HG03432 (cell line): Measurements from ENCODE around the gene NAA25.

Experiments used
- ATAC-seq: cut with Tn5 transposase; IDR thresholded peaks from one replicate; pipeline ENCODE4 v1.9.1; 2021; ENCODE audit warnings: mild to moderate bottlenecking, moderate library complexity; ENCODE audit not compliant: unreplicated experiment

The NAA25 gene

DNA sequence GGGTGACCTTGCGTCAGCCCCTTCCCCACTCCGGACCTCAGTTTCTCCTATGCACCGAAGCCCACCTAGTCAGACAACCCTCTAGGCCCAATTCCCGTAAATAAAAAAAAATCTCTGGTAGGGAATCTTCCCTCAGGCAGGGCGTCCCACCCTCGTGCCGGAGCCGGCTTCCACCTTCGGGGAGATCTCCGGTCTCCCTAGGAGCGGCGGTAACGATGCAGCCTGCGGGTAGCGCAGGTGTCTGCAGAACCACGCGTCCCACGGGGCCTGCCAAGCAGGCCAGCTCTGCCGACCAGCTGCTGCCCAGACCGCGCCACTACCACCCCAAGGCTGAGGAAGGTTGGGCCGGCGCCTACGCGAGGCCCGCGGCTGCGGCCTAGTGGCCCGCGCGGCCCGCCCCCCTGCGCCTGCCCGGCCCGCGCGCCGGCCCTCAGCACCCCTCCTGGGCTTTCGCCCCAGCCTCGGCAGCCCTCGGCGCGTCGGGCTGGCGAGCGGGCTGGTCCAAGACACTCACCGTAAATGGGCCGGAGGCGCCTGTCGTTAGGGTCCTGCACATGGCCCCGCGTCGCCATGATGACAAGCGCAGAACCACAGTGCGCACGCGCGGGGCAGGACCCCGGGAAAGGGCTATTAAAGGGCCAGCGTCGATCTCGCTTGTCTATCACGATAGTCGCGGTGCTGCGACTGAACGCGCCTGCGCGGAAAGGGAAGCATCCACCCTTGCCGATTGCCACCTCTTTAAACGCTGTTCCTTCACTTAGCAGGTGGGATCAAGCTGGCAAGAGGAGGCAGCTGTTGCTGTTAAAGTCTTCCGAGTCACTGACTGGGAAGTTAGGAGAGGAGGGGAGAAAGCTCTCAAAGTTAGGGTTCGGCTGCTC is at the start of gene NAA25:
Gene NAA25 (minus strand): TSS at position 582 of the 878 bp plus-strand sequence. CDS start 10 bp downstream, at position 572.
- peak; percentile 81 for ATAC-seq

DNA sequence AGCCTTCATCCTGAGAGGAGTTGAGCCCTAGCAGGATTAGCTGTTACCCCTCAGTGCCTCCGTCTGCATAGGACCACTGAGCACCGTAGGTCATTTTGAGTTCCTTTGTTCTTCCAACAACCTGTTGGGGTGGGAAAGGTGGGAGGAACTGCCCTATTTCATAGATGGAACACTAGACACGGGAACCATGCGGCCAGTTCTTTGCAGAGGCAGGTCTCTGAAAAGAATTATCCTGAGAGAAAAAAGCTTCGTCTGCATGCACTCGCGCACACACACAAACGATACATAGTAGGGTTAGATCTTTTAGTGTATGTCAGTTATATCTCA is 45.3 kb upstream of the NAA25 start:
- no peak for ATAC-seq

GRCh38 chr12:112153181-112153892 is 44.8 kb upstream of the NAA25 start:
- no peak for ATAC-seq

- ATAC-seq: no peak
These were observed 43.4 kb upstream of the NAA25 start for GRCh38 chr12:112151766-112152541.

GRCh38 chr12:112149596-112149995 is 41.0 kb upstream of the NAA25 start:
- ATAC-seq: no peak

- ATAC-seq: no peak
These were observed 39.5 kb upstream of the NAA25 start for GRCh38 chr12:112148031-112148513.

GRCh38 chr12:112146123-112146522 is 37.5 kb upstream of the NAA25 start:
- ATAC-seq: no peak

- ATAC-seq: no peak
These were observed 32.1 kb upstream of the NAA25 start for GRCh38 chr12:112140728-112141127.

- ATAC-seq: no peak
These were observed 26.1 kb upstream of the NAA25 start for GRCh38 chr12:112134731-112135130.

DNA sequence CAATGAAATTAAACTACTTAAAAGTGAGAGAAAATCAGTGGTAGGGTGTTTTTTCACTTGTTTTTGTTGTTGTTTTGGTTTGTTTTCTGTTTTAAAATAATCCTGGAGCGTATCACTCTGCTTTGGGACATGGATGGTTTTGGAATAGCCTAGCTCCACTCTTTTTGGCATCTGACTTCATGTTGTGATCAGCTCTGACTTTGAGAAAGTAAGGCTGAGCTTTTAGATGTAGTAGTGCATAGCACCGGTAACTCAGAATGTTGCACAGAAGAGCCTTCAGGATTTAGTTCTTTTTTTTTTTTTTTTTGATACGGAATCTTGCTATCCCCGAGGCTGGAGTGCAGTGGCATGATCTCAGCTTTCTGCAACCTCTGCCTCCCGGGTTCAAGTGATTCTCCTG is 24.8 kb upstream of the NAA25 start:
- ATAC-seq: no peak

GRCh38 chr12:112131686-112132085 is 23.1 kb upstream of the NAA25 start:
- no peak for ATAC-seq

DNA sequence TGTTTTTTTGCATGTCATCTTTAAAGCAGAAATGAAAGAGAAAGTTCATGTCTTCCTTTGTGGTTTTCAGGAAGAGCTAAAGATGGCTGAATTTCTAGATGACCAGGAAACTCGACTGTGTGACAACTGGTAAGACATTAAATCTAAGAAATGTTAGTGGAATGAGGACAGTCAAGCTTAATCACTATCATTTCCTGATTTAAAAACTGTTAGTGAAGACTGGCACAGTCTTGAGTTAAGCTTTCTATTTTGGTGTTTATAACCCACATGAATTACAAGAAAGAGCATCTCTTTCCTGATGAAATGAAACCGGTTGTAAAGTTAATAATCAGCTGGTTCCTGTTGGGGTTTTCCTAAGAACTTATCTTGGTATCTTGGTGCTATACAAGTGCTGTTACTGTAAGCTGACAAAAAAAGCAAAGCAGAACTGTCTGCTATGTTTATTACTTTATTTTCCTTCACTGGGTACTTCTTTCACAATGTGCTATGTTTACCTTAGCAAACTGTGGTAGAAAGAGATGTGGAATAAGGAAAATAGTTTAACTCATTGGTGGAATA is 21.9 kb upstream of the NAA25 start:
- peak; percentile 54 for ATAC-seq

- ATAC-seq: no peak
These were observed 18.3 kb upstream of the NAA25 start for GRCh38 chr12:112126911-112127310.

- ATAC-seq: no peak
These were observed 17.4 kb upstream of the NAA25 start for GRCh38 chr12:112126000-112126438.

- peak; percentile 96 for ATAC-seq
These were observed 16.8 kb upstream of the NAA25 start, which contains the start of gene TRAFD1 for GRCh38 chr12:112125250-112125999. Gene TRAFD1 (plus strand): TSS chr12:112125560. CDS start chr12:112130523, 4,963 bp downstream.

DNA sequence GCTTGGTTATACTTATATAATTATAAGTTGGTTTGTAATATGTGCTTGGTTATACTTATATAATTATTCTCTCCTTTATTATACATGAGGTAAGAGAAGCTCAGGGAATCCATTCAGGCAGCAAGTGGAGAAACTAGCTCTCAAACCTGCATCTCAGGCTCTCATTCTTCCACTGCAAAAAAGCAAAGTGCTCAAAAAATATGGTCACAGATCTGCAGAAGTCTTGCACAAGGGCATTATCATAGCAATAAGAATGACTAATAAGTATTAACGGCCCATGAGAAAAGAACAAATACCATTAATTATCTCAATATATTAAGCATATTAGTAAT is 16.3 kb upstream of the NAA25 start:
- ATAC-seq: no peak

DNA sequence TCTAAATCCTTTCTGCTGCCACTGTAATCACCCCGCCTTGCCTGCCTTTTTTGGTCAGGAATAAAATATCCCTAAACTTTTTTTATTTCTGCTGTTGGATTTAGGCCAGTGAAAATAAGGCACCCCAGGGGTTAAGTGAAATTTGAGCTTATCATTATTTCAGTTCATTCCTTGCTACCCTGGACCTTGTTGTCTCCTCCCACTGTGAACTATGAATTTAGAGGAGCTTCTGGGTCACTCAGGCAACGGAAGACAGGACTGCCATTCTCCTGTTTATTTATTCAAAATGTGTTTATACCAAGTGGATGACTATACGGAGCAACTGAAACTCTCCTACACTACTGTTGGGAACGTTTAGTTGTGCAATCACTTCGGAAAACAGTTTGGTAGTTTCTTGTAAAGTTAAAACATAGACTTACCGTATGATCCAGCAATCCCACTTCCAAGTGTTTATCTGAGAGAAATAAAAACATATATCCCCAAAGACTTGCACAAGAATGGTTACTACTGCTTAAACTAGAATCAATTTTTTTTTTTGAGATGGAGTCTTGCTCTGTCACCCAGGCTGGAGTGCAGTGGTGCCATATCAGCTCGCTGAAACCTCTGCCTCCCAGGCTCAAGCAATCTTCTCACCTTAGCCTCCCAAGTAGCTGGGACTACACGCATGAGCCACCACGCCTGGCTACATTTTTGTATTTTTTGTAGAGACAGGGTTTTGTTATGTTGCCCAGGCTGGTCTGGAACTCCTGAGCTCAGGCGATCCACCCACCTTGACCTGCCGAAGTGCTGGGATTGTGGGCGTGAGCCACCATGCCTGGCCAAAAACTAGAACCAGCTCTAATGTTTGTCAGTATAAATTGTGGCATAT is 14.5 kb upstream of the NAA25 start:
- ATAC-seq: no peak

DNA sequence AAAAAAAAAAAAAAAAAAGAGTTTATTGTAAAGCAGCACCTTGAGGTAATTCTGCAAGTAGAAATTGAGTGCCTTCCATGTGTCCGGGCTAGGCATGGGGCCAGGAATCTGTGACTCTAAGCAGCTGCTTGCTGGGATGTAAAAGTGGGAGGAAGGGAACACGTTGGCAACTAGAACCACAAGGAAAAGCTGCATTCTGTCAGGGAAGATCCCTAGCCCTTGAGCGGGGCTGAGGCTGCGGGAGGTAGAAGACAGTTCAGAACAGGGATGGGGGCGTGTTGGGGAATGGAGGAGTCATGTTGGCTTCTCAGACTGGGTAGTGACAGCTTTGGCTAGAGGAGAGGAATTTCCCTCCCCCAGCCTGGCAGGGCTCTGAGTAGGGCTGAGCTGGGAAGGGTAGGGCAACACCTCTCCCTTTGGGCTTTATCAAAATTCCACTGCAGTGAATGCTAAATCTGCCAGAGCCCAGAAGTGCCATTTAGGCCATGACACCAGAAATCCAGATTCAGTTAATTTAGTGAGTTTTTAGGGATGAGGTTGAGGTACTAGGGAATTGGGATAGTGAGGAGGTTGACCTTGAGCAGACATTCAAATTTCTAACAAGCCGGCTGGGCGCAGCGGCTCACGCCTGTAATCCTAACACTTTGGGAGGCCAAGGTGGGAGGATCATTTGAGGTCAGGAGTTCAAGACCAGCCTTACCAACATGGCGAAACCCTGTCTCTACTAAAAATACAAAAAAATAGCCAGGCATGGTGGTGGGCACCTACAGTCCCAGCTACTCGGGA is 13.4 kb upstream of the NAA25 start:
- ATAC-seq: no peak
